ENCODE measurements around the gene LAMC2. TPM values are rescaled to one million over a fixed set of nuclear protein-coding genes. Genes with fewer than 3 reads are reported as not detected.
"Not testable (repeated sequence)": the region's sequence is repeated elsewhere in the genome, so short reads cannot be mapped to it uniquely, and the experiment has no call there.

LAMC2 gene
- polyA plus RNA-seq, 4 donors, result 2.4 to 70.6 (median 6.2) TPM

- Histone ChIP-seq H3K27ac (ENCODE audit: low read depth in 1 of 3, low read length in 2 of 3) (peak overlapping the region in 1 of 3 donors; percentile 23), H3K36me3 (ENCODE audit: control insufficient read depth in 3 of 3, insufficient read depth in 2 of 3, low read depth in 1 of 3, low read length in 3 of 3) (peaks cover 0 to 16% (median 0%) of the 10 kb centered on the region in 3 donors), H3K9me3 (ENCODE audit: control insufficient read depth in 2 of 2, insufficient read depth in 1 of 2, low read depth in 1 of 2, low read length in 1 of 2) (no peaks in the 10 kb centered on the region), H3K4me3 (ENCODE audit: low read depth in 1 of 3, low read length in 3 of 3) (no peak overlapping the region), H3K4me1 (ENCODE audit: control insufficient read depth in 3 of 3, insufficient read depth in 2 of 3, low read depth in 1 of 3, low read length in 2 of 3) (peaks cover 0 to 80% (median 0%) of the 10 kb centered on the region in 3 donors), H3K27me3 (ENCODE audit: control insufficient read depth in 3 of 3, insufficient read depth in 3 of 3, low read length in 3 of 3) (no peaks in the 10 kb centered on the region)
- WGBS, 3 donors, result 79 to 88% (median 87%) methylated on average over 7 of the region's 7 CpGs
- DNase-seq (no peak), FAIRE-seq (no peak)
Observed at GRCh38 chr1:183239220-183239742, 53.2 kb downstream of the LAMC2 start.

- no peaks in the 10 kb centered on the region for H3K9me3 ChIP-seq (ENCODE audit: control insufficient read depth in 2 of 2, insufficient read depth in 1 of 2, low read depth in 1 of 2, low read length in 1 of 2)
- FAIRE-seq (no peak), DNase-seq (no peak)
- H3K4me3 ChIP-seq (ENCODE audit: low read depth in 1 of 3, low read length in 3 of 3), result no peak overlapping the region
- H3K27me3 ChIP-seq (ENCODE audit: control insufficient read depth in 3 of 3, insufficient read depth in 3 of 3, low read length in 3 of 3), result no peaks in the 10 kb centered on the region
- H3K27ac ChIP-seq (ENCODE audit: low read depth in 1 of 3, low read length in 2 of 3), result peak overlapping the region in 2 of 3 donors; percentile 23 to 48
- peaks cover 0 to 16% (median 0%) of the 10 kb centered on the region in 3 donors for H3K36me3 ChIP-seq (ENCODE audit: control insufficient read depth in 3 of 3, insufficient read depth in 2 of 3, low read depth in 1 of 3, low read length in 3 of 3)
- H3K4me1 ChIP-seq (ENCODE audit: control insufficient read depth in 3 of 3, insufficient read depth in 2 of 3, low read depth in 1 of 3, low read length in 2 of 3), result peaks cover 0 to 80% (median 0%) of the 10 kb centered on the region in 3 donors
- 68 to 85% (median 76%) methylated on average over 8 of the region's 8 CpGs for WGBS, 3 donors
Observed at GRCh38 chr1:183239793-183240525, 53.9 kb downstream of the LAMC2 start.

GRCh38 chr1:183240526-183240825, 54.4 kb downstream of the LAMC2 start:
- Histone ChIP-seq H3K36me3 (ENCODE audit: control insufficient read depth in 3 of 3, insufficient read depth in 2 of 3, low read depth in 1 of 3, low read length in 3 of 3) (peaks cover 0 to 18% (median 0%) of the 10 kb centered on the region in 3 donors), H3K27ac (ENCODE audit: low read depth in 1 of 3, low read length in 2 of 3) (peak overlapping the region in 2 of 3 donors; percentile 21 to 48), H3K4me3 (ENCODE audit: low read depth in 1 of 3, low read length in 3 of 3) (no peak overlapping the region), H3K4me1 (ENCODE audit: control insufficient read depth in 3 of 3, insufficient read depth in 2 of 3, low read depth in 1 of 3, low read length in 2 of 3) (peaks cover 0 to 75% (median 0%) of the 10 kb centered on the region in 3 donors), H3K27me3 (ENCODE audit: control insufficient read depth in 3 of 3, insufficient read depth in 3 of 3, low read length in 3 of 3) (no peaks in the 10 kb centered on the region), H3K9me3 (ENCODE audit: control insufficient read depth in 2 of 2, insufficient read depth in 1 of 2, low read depth in 1 of 2, low read length in 1 of 2) (no peaks in the 10 kb centered on the region)
- no peak for FAIRE-seq
- WGBS, 3 donors, result 48 to 73% (median 63%) methylated on average over 4 of the region's 4 CpGs
- DNase-seq, result peak in 1 of 2 donors; percentile 59

GRCh38 chr1:183240853-183241252, 54.8 kb downstream of the LAMC2 start:
- not testable (repeated sequence) for FAIRE-seq

GRCh38 chr1:183241471-183241870, 55.4 kb downstream of the LAMC2 start:
- FAIRE-seq, result no peak
- H3K27me3 ChIP-seq (ENCODE audit: control insufficient read depth in 3 of 3, insufficient read depth in 3 of 3, low read length in 3 of 3), result no peaks in the 10 kb centered on the region
- WGBS, 3 donors, result 73 to 82% (median 80%) methylated on average over 3 of the region's 3 CpGs
- peaks cover 0 to 65% (median 0%) of the 10 kb centered on the region in 3 donors for H3K4me1 ChIP-seq (ENCODE audit: control insufficient read depth in 3 of 3, insufficient read depth in 2 of 3, low read depth in 1 of 3, low read length in 2 of 3)
- H3K4me3 ChIP-seq (ENCODE audit: low read depth in 1 of 3, low read length in 3 of 3), result no peak overlapping the region
- peak overlapping the region in 2 of 3 donors; percentile 17 to 56 for H3K27ac ChIP-seq (ENCODE audit: low read depth in 1 of 3, low read length in 2 of 3)
- DNase-seq, result no peak
- no peaks in the 10 kb centered on the region for H3K9me3 ChIP-seq (ENCODE audit: control insufficient read depth in 2 of 2, insufficient read depth in 1 of 2, low read depth in 1 of 2, low read length in 1 of 2)
- peaks cover 0 to 18% (median 0%) of the 10 kb centered on the region in 3 donors for H3K36me3 ChIP-seq (ENCODE audit: control insufficient read depth in 3 of 3, insufficient read depth in 2 of 3, low read depth in 1 of 3, low read length in 3 of 3)

More at GRCh38 chr1:183240853-183241252, 54.8 kb downstream of the LAMC2 start:
- H3K9me3 ChIP-seq (ENCODE audit: control insufficient read depth in 2 of 2, insufficient read depth in 1 of 2, low read depth in 1 of 2, low read length in 1 of 2); H3K4me3 ChIP-seq (ENCODE audit: low read depth in 1 of 3, low read length in 3 of 3); H3K27me3 ChIP-seq (ENCODE audit: control insufficient read depth in 3 of 3, insufficient read depth in 3 of 3, low read length in 3 of 3); DNase-seq: not testable (repeated sequence)
- Histone ChIP-seq H3K36me3 (ENCODE audit: control insufficient read depth in 3 of 3, insufficient read depth in 2 of 3, low read depth in 1 of 3, low read length in 3 of 3) (peaks cover 0 to 18% (median 0%) of the 10 kb centered on the region in 3 donors), H3K27ac (ENCODE audit: low read depth in 1 of 3, low read length in 2 of 3) (peak overlapping the region in 1 of 3 donors; percentile 46), H3K4me1 (ENCODE audit: control insufficient read depth in 3 of 3, insufficient read depth in 2 of 3, low read depth in 1 of 3, low read length in 2 of 3) (peaks cover 0 to 71% (median 0%) of the 10 kb centered on the region in 3 donors)
- WGBS, 3 donors, result 85 to 91% (median 90%) methylated on average over 8 of the region's 8 CpGs

GRCh38 chr1:183242556-183242955, 56.5 kb downstream of the LAMC2 start:
- Histone ChIP-seq H3K9me3 (ENCODE audit: control insufficient read depth in 2 of 2, insufficient read depth in 1 of 2, low read depth in 1 of 2, low read length in 1 of 2) (no peaks in the 10 kb centered on the region), H3K4me3 (ENCODE audit: low read depth in 1 of 3, low read length in 3 of 3) (no peak overlapping the region), H3K4me1 (ENCODE audit: control insufficient read depth in 3 of 3, insufficient read depth in 2 of 3, low read depth in 1 of 3, low read length in 2 of 3) (peaks cover 0 to 60% (median 0%) of the 10 kb centered on the region in 3 donors), H3K36me3 (ENCODE audit: control insufficient read depth in 3 of 3, insufficient read depth in 2 of 3, low read depth in 1 of 3, low read length in 3 of 3) (peaks cover 0 to 16% (median 0%) of the 10 kb centered on the region in 3 donors), H3K27me3 (ENCODE audit: control insufficient read depth in 3 of 3, insufficient read depth in 3 of 3, low read length in 3 of 3) (no peaks in the 10 kb centered on the region), H3K27ac (ENCODE audit: low read depth in 1 of 3, low read length in 2 of 3) (peak overlapping the region in 2 of 3 donors; percentile 56)
- no peak for FAIRE-seq
- no peak for DNase-seq
- WGBS, 3 donors, result 65 to 77% (median 66%) methylated on average over 3 of the region's 3 CpGs

- 71 to 97% (median 85%) methylated on average over 5 of the region's 5 CpGs for WGBS, 3 donors
- Histone ChIP-seq H3K9me3 (ENCODE audit: control insufficient read depth in 2 of 2, insufficient read depth in 1 of 2, low read depth in 1 of 2, low read length in 1 of 2) (no peaks in the 10 kb centered on the region), H3K27ac (ENCODE audit: low read depth in 1 of 3, low read length in 2 of 3) (peak overlapping the region in 2 of 3 donors; percentile 56 to 61), H3K27me3 (ENCODE audit: control insufficient read depth in 3 of 3, insufficient read depth in 3 of 3, low read length in 3 of 3) (no peaks in the 10 kb centered on the region), H3K4me3 (ENCODE audit: low read depth in 1 of 3, low read length in 3 of 3) (no peak overlapping the region), H3K36me3 (ENCODE audit: control insufficient read depth in 3 of 3, insufficient read depth in 2 of 3, low read depth in 1 of 3, low read length in 3 of 3) (peaks cover 0 to 13% (median 0%) of the 10 kb centered on the region in 3 donors), H3K4me1 (ENCODE audit: control insufficient read depth in 3 of 3, insufficient read depth in 2 of 3, low read depth in 1 of 3, low read length in 2 of 3) (peaks cover 0 to 54% (median 0%) of the 10 kb centered on the region in 3 donors)
- peak in 1 of 2 donors; percentile 69 for DNase-seq
- FAIRE-seq, result no peak
Observed at GRCh38 chr1:183243161-183244050, 57.3 kb downstream of the LAMC2 start.

GRCh38 chr1:183244466-183244865, 58.4 kb downstream of the LAMC2 start:
- DNase-seq (no peak), FAIRE-seq (no peak)
- 72 to 93% (median 83%) methylated on average over 1 of the region's 1 CpG for WGBS, 3 donors

More at GRCh38 chr1:183244466-183244865, 58.4 kb downstream of the LAMC2 start:
- Histone ChIP-seq H3K9me3 (ENCODE audit: control insufficient read depth in 2 of 2, insufficient read depth in 1 of 2, low read depth in 1 of 2, low read length in 1 of 2) (no peaks in the 10 kb centered on the region), H3K27ac (ENCODE audit: low read depth in 1 of 3, low read length in 2 of 3) (peak overlapping the region in 2 of 3 donors; percentile 56 to 66), H3K4me1 (ENCODE audit: control insufficient read depth in 3 of 3, insufficient read depth in 2 of 3, low read depth in 1 of 3, low read length in 2 of 3) (peaks cover 0 to 49% (median 0%) of the 10 kb centered on the region in 3 donors), H3K36me3 (ENCODE audit: control insufficient read depth in 3 of 3, insufficient read depth in 2 of 3, low read depth in 1 of 3, low read length in 3 of 3) (peaks cover 0 to 10% (median 0%) of the 10 kb centered on the region in 3 donors), H3K27me3 (ENCODE audit: control insufficient read depth in 3 of 3, insufficient read depth in 3 of 3, low read length in 3 of 3) (no peaks in the 10 kb centered on the region), H3K4me3 (ENCODE audit: low read depth in 1 of 3, low read length in 3 of 3) (no peak overlapping the region)

Data from small intestine (tissue), 7 donors.